Left lung (tissue), 10 donors: ENCODE results near the gene KCNIP4. TPM values are rescaled to one million over a fixed set of nuclear protein-coding genes. Genes with fewer than 3 reads are reported as not detected.

ENCODE experiments used
- ATAC-seq: fragments of 200-7000 bp; cut with Tn5 transposase; one replicate; pipeline ENCODE4 v1.9.1; 2020; ENCODE audit warnings: moderate library complexity
- DNase-seq, 4 donors: peaks; one replicate each; pipeline ENCODE4 v3.0.0-alpha.2; 2013 to 2020
- H3K27ac ChIP-seq, 2 donors: fragments of 200-600 bp; sonication (generic) in 1 of 2; one replicate each; pipeline versions ENCODE4 v1.5.0 to v1.8.0; 2020 to 2021
- H3K27me3 ChIP-seq, 2 donors: fragments of 200-600 bp; sonication (generic) in 1 of 2; one replicate each; pipeline versions ENCODE4 v1.5.0 to v1.8.0; 2020 to 2021
- H3K36me3 ChIP-seq, 2 donors: fragments of 200-600 bp; sonication (generic) in 1 of 2; one replicate each; pipeline versions ENCODE4 v1.5.0 to v1.8.0; 2020 to 2021
- H3K4me1 ChIP-seq, 2 donors: fragments of 200-600 bp; one replicate each; pipeline ENCODE4 v1.8.0; 2021
- H3K4me3 ChIP-seq, 2 donors: fragments of 200-600 bp; sonication (generic) in 1 of 2; one replicate each; pipeline versions ENCODE4 v1.5.0 to v1.8.0; 2020 to 2021; ENCODE audit warnings: mild to moderate bottlenecking in 1 of 2
- H3K9me3 ChIP-seq, 2 donors: fragments of 200-600 bp; sonication (generic) in 1 of 2; one replicate each; pipeline versions ENCODE4 v1.5.0 to v1.8.0; 2020 to 2021
- CTCF ChIP-seq, 2 donors: fragments of 200-600 bp; sonication (generic) in 1 of 2; IDR thresholded peaks; one replicate each; pipeline versions ENCODE4 v1.5.0 to v1.8.0; 2021; ENCODE audit warnings: antibody characterized with exemption in 2 of 2
- intact Hi-C, 2 donors: fragments of 100-400 bp; cut with DNase I; formaldehyde crosslinking; loops; one replicate each; pipeline versions ENCODE4 v1.11.2 to v1.14.2; 2022
- polyA plus RNA-seq, 6 donors: library from polyadenylated mRNA; unstranded; fragments of 120-200 nt; gene quantifications; one replicate each; pipeline ENCODE4 v1.2.1, GENCODE V29; 2013; ENCODE audit not compliant: insufficient read length in 6 of 6
- total RNA-seq, 2 donors: library from RNA; stranded (reverse); fragmentation: NEBNext Ultra II Directional; extraction: Animal tissue kit (Norgen Biotek cat#: 25700); gene quantifications; one replicate each; pipeline ENCODE4 v1.2.1, GENCODE V29; 2021
- donor health status: DM: no; HTN: yes; CAD: no.
- donor health status: DM: no; HTN: no; CAD: no.

Gene KCNIP4
- total and polyA plus RNA-seq, 8 donors: 2.8 to 5.4 (median 4.9) TPM; not detected in 2

DNA sequence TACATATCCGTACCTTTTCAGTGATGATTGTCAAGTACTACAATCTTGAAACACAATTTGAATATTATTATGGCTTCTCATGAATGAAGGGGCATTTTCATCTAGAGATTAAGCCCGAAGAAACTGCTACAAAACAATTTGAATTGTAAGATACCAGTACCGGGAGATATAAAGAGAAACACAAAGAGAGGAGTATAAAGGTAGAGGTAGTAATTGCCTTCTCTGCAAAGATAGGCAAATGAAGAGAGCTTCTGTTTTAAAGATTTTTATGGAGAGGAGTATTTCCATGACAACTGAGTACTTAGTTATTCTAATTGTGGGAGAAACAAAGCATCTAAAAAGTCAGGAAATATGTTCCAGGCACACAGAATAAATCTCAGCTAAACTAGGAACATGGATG lies 25.3 kb upstream of the KCNIP4 start:
- H3K27me3 ChIP-seq: no peaks in the 10 kb centered on the region

DNA sequence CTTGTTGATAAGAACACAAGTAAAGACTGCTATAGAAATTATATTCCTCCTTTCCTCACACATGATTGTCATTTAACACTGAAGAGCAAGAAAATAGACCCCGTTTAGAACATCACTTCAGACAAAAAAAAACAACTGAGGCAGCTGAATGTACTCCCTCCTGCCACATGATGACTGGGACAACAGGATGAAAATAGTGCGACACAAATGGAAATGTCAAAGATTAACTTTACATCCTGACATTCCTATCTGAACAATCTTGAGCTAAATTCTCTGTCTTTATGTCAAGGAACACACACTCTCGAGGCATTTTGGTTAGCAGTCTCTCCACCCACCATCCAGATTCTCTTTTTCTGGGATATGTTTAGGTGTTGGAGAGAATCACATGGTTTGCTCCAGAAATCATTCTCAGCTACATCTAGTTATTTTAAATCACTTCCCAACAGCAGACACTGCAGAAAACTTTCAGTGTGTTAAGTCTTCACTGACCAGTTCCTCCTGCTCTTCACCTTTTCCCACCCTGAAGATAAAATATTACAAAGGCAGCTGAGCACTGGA lies 16.3 kb upstream of the KCNIP4 start:
- no peaks in the 10 kb centered on the region for H3K4me1 ChIP-seq
- ATAC-seq: no peak
- DNase-seq: no peak
- H3K27me3 ChIP-seq: no peaks in the 10 kb centered on the region
- H3K9me3 ChIP-seq: no peaks in the 10 kb centered on the region
- intact Hi-C loops: no loop called here
- H3K4me3 ChIP-seq: no peak overlapping the region
- no peak for TF ChIP-seq CTCF (IDR thresholded peaks at IDR 0.05)
- H3K36me3 ChIP-seq: no peaks in the 10 kb centered on the region
- H3K27ac ChIP-seq: no peak overlapping the region

More for the DNA sequence above, 25.3 kb upstream of the KCNIP4 start:
- no peak for ATAC-seq
- Histone ChIP-seq H3K27ac (no peak overlapping the region), H3K4me3 (no peak overlapping the region), H3K4me1 (no peaks in the 10 kb centered on the region), H3K36me3 (no peaks in the 10 kb centered on the region), H3K9me3 (peaks cover 0 to 4% of the 10 kb centered on the region in 2 donors)
- TF ChIP-seq CTCF (IDR thresholded peaks at IDR 0.05): no peak
- intact Hi-C loops: no loop called here
- no peak for DNase-seq

DNA sequence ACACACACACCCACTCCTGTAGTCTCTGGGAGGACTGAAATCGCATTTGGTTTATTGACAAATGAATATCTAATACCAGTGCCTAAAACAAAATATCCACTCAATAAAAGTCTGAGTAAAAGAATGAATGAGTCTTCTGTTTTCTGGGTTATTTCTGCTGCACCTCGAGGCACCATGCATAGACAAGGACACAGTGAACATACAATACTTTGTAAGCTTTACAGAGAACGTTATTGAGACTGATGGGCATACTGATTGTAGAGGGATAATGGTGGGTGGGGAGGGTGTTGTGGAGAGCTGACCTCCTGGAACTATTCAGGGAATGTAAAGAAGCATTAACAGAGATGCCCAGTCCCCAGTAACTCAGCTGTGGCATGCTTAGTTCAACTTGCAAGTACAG lies 14.1 kb upstream of the KCNIP4 start:
- intact Hi-C loops: no loop called here
- Histone ChIP-seq H3K9me3 (no peaks in the 10 kb centered on the region), H3K36me3 (no peaks in the 10 kb centered on the region), H3K4me1 (no peaks in the 10 kb centered on the region), H3K4me3 (no peak overlapping the region), H3K27ac (no peak overlapping the region), H3K27me3 (no peaks in the 10 kb centered on the region)
- no peak for ATAC-seq
- no peak for TF ChIP-seq CTCF (IDR thresholded peaks at IDR 0.05)
- DNase-seq: no peak

DNA sequence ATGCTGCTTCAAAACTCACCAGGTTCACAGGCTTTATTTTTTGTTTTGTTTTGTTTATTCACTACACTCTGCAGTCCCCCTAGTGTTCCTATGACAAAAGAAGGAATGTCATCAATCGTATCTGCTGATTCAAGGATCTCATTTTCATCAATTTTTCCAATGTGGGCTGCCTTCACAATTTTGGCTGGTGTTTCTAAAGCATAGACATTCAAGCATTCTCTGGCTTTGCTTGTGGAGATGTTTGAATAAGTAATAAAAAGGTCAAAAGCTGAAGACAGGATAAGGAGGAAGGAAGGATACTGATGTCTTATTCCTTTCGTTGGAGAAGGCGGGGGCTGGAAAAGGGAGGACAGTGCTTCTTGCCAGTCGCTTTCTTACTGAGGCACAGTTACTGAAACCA lies 12.2 kb upstream of the KCNIP4 start:
- Histone ChIP-seq H3K4me3 (no peak overlapping the region), H3K4me1 (no peaks in the 10 kb centered on the region), H3K9me3 (no peaks in the 10 kb centered on the region), H3K27ac (no peak overlapping the region), H3K36me3 (no peaks in the 10 kb centered on the region), H3K27me3 (no peaks in the 10 kb centered on the region)
- DNase-seq (no peak), ATAC-seq (no peak)
- no peak for TF ChIP-seq CTCF (IDR thresholded peaks at IDR 0.05)
- intact Hi-C loops: no loop called here

- Histone ChIP-seq H3K4me1 (no peaks in the 10 kb centered on the region), H3K27ac (no peak overlapping the region), H3K4me3 (no peak overlapping the region), H3K36me3 (no peaks in the 10 kb centered on the region), H3K27me3 (peaks cover 0 to 4% of the 10 kb centered on the region in 2 donors), H3K9me3 (no peaks in the 10 kb centered on the region)
- no peak for TF ChIP-seq CTCF (IDR thresholded peaks at IDR 0.05)
- ATAC-seq: no peak
- intact Hi-C loops: no loop called here
- DNase-seq: no peak
These were observed 6.3 kb upstream of the KCNIP4 start for GRCh38 chr4:21954916-21955315.
